PC-3 (cell line): ENCODE results near the gene SEC63. TPM values are rescaled to one million over a fixed set of nuclear protein-coding genes. Genes with fewer than 3 reads are reported as not detected.

Experiments
- ATAC-seq: fragments of 200-7000 bp; cut with Tn5 transposase; 2 replicates; pipeline ENCODE4 v1.9.1; 2020; ENCODE audit warnings: mild to moderate bottlenecking, moderate library complexity
- BruUV-seq: library from RNA; stranded (reverse); fragments of 400-500 nt; replicated peaks from 2 replicates; lab custom pipeline; 2021; lab: Mats Ljungman, UMichigan
- CTCF ChIA-PET: fragments of 300-600 bp; sonication (Branson Sonifier 250); formaldehyde crosslinking; loops from one replicate; lab custom pipeline; 2022; ENCODE audit warnings: antibody characterized with exemption; lab: Charles Lee
- POLR2A ChIA-PET: fragments of 300-600 bp; sonication (Branson Sonifier 250); formaldehyde crosslinking; loops from one replicate; lab custom pipeline; 2022; ENCODE audit warnings: antibody characterized with exemption; ENCODE audit not compliant: unreplicated experiment; lab: Charles Lee
- DNase-seq: peaks from one replicate; pipeline ENCODE4 v3.0.0-alpha.2; 2015
- H2AFZ ChIP-seq: fragments of 300-600 bp; sonication (generic); 2 replicates; pipeline ENCODE4 v1.6.0; 2016; ENCODE audit warnings: antibody characterized with exemption, low read length
- H3F3A ChIP-seq: fragments of 300-600 bp; sonication (generic); one replicate; pipeline ENCODE4 v1.6.0; 2017; ENCODE audit warnings: antibody characterized with exemption, low read length, control low read depth, mild to moderate bottlenecking; ENCODE audit not compliant: unreplicated experiment
- H3K27ac ChIP-seq: fragments of 300-600 bp; sonication (generic); 2 replicates; pipeline ENCODE4 v1.5.1; 2016; ENCODE audit warnings: mild to moderate bottlenecking, low read length
- H3K27me3 ChIP-seq: fragments of 300-600 bp; sonication (generic); 2 replicates; pipeline ENCODE4 v1.6.1; 2016; ENCODE audit warnings: low read length, mixed read lengths
- H3K36me3 ChIP-seq: fragments of 300-600 bp; sonication (generic); 2 replicates; pipeline ENCODE4 v1.6.1; 2016; ENCODE audit warnings: low read depth, mixed run types, low read length, mixed read lengths
- H3K4me1 ChIP-seq: fragments of 300-600 bp; sonication (generic); 2 replicates; pipeline ENCODE4 v1.5.1; 2016; ENCODE audit warnings: low read length; ENCODE audit not compliant: insufficient read depth
- H3K4me2 ChIP-seq: fragments of 300-600 bp; sonication (generic); 2 replicates; pipeline ENCODE4 v1.6.0; 2016; ENCODE audit warnings: low read length
- H3K4me3 ChIP-seq: fragments of 300-600 bp; sonication (generic); 2 replicates; pipeline ENCODE4 v1.5.1; 2016; ENCODE audit warnings: mild to moderate bottlenecking, low read length, mixed read lengths
- H3K79me2 ChIP-seq: fragments of 300-600 bp; sonication (generic); 2 replicates; pipeline ENCODE4 v1.6.1; 2017; ENCODE audit warnings: low read length, mixed read lengths
- H3K9ac ChIP-seq: fragments of 300-600 bp; sonication (generic); 2 replicates; pipeline ENCODE4 v1.6.0; 2016; ENCODE audit warnings: mild to moderate bottlenecking, low read length
- H3K9me2 ChIP-seq: fragments of 300-600 bp; sonication (generic); replicated peaks from 2 replicates; pipeline ENCODE4 v1.6.1; 2016; ENCODE audit warnings: mixed run types, low read length, mixed read lengths
- H3K9me3 ChIP-seq: fragments of 300-600 bp; sonication (generic); 2 replicates; pipeline ENCODE4 v1.6.1; 2016; ENCODE audit warnings: low read length, mixed read lengths
- H4K20me1 ChIP-seq: fragments of 300-600 bp; sonication (generic); 2 replicates; pipeline ENCODE4 v1.6.1; 2016; ENCODE audit warnings: low read length, mixed read lengths
- EZH2 ChIP-seq: fragments of 300-600 bp; sonication (generic); IDR thresholded peaks from one replicate; pipeline ENCODE4 v1.6.1; 2017; ENCODE audit warnings: antibody characterized with exemption, mild to moderate bottlenecking, low read length; ENCODE audit not compliant: unreplicated experiment
- EZH2phosphoT487 ChIP-seq: fragments of 300-600 bp; sonication (generic); IDR thresholded peaks from 2 replicates; pipeline ENCODE4 v1.6.1; 2018; ENCODE audit warnings: mild to moderate bottlenecking, antibody characterized with exemption, low read length, borderline replicate concordance
- intact Hi-C: fragments of 100-400 bp; cut with micrococcal nuclease; formaldehyde crosslinking; loops from 2 replicates; pipeline ENCODE4 v1.9.0; 2023
- total RNA-seq: library from RNA; depleted of rRNA; stranded (reverse); fragments of >200 nt; gene quantifications from 2 replicates; pipeline ENCODE4 v1.2.3, GENCODE V29; 2014
- TF ChIP-seq, protein P1 (sequence below): fragments of 300-600 bp; sonication (generic); conservative IDR thresholded peaks from 2 replicates; pipeline ENCODE4 v1.5.1; 2017; ENCODE audit warnings: antibody characterized with exemption, low read depth, mild to moderate bottlenecking, low read length

SEC63 gene
- total RNA-seq, 1 experiment from 2014 or later: 12.2 TPM

DNA sequence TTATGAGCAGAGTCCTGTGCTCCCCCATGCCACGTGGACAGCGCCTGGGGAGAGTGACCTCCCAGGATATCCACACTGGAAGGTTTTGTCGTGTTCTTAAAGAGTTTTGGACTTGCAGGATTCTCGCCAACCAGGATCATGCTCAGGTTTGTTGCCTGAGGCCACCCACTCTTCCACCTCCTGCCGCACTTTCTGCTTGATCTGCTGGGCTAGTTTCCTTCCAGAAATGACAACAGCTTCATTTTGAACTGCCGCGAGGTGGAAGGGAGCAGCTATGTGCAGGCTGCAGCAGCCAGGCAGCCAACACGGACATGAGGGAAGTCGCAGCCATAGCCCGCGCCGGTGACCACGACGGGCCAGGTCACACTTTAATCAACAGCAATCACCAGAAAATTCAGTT lies 27.7 kb upstream of the SEC63 start:
- H3K36me3 ChIP-seq: no peaks in the 10 kb centered on the region
- ChIA-PET CTCF (no interaction called here), POLR2A (no interaction called here)
- H3F3A ChIP-seq: no peaks in the 10 kb centered on the region
- BruUV-seq: no TSS peak
- H3K27me3 ChIP-seq: no peaks in the 10 kb centered on the region
- ATAC-seq: no peak
- H2AFZ ChIP-seq: no peak overlapping the region
- TF ChIP-seq, protein P1, sequence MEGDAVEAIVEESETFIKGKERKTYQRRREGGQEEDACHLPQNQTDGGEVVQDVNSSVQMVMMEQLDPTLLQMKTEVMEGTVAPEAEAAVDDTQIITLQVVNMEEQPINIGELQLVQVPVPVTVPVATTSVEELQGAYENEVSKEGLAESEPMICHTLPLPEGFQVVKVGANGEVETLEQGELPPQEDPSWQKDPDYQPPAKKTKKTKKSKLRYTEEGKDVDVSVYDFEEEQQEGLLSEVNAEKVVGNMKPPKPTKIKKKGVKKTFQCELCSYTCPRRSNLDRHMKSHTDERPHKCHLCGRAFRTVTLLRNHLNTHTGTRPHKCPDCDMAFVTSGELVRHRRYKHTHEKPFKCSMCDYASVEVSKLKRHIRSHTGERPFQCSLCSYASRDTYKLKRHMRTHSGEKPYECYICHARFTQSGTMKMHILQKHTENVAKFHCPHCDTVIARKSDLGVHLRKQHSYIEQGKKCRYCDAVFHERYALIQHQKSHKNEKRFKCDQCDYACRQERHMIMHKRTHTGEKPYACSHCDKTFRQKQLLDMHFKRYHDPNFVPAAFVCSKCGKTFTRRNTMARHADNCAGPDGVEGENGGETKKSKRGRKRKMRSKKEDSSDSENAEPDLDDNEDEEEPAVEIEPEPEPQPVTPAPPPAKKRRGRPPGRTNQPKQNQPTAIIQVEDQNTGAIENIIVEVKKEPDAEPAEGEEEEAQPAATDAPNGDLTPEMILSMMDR: no peak
- TF ChIP-seq EZH2phosphoT487: no peak
- TF ChIP-seq EZH2: no peak
- no peak overlapping the region for H3K9ac ChIP-seq
- no peaks in the 10 kb centered on the region for H3K4me1 ChIP-seq
- H3K9me2 ChIP-seq: no peaks in the 10 kb centered on the region
- no peak overlapping the region for H3K4me3 ChIP-seq
- no peak overlapping the region for H3K27ac ChIP-seq
- H3K79me2 ChIP-seq: no peaks in the 10 kb centered on the region
- intact Hi-C loops: no loop called here
- no peaks in the 10 kb centered on the region for H3K9me3 ChIP-seq
- no peak overlapping the region for H3K4me2 ChIP-seq
- no peaks in the 10 kb centered on the region for H4K20me1 ChIP-seq
- DNase-seq: no peak

DNA sequence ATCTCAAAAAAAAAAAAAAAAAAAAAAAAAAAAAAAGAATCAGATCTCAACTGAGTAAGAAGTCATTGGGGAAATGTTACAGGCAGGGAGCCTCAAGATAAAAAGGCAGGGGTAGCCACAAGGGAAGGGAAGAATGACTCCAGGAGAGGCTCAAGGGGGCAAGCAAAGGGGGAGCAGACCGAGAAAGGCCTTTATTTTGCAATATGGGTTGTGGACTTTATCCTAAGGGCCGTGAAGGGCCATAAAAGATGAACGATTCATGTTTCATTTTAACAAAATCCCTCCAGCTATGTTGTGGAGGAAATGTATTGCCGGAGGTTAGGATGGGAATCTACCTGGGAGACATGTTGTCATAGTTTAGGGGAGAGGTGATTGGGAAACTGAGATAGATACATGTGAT lies 25.8 kb upstream of the SEC63 start:
- no peaks in the 10 kb centered on the region for H3F3A ChIP-seq
- no peak overlapping the region for H3K4me2 ChIP-seq
- H3K9ac ChIP-seq: no peak overlapping the region
- no peaks in the 10 kb centered on the region for H3K36me3 ChIP-seq
- H3K4me1 ChIP-seq: no peaks in the 10 kb centered on the region
- CTCF ChIA-PET: no interaction called here
- POLR2A ChIA-PET: no interaction called here
- no peaks in the 10 kb centered on the region for H3K27me3 ChIP-seq
- no peaks in the 10 kb centered on the region for H3K9me2 ChIP-seq
- H2AFZ ChIP-seq: no peak overlapping the region
- ATAC-seq: no peak
- intact Hi-C loops: loop anchor here (5.0 kb wide), 1 partner anchor 543 kb away; no protein-coding TSS in a partner anchor
- H4K20me1 ChIP-seq: no peaks in the 10 kb centered on the region
- no peak overlapping the region for H3K27ac ChIP-seq
- no peak for TF ChIP-seq EZH2
- TF ChIP-seq EZH2phosphoT487: no peak
- TF ChIP-seq, protein P1: no peak
- no TSS peak for BruUV-seq
- H3K4me3 ChIP-seq: no peak overlapping the region
- H3K9me3 ChIP-seq: no peaks in the 10 kb centered on the region
- no peak for DNase-seq
- no peaks in the 10 kb centered on the region for H3K79me2 ChIP-seq

DNA sequence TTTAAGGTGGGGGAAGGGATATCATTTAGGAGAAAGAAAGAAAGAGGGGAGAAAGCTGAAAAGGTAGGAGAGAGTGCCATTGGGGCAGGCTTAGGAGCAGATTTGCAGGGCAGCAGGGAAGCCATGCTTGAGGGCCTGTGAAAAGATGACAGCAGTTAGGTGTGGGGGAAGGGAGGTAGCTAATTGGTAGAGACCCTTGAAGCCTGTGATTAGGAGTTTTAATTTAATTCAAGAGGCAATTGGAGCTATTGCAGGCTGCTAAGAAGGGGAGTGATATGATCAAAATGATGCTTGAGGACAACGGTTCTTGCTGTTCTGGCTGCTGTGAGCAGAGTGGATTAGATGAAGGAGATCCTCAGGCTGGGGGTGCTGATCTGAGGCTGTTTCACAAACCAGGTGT lies 24.5 kb upstream of the SEC63 start:
- no peaks in the 10 kb centered on the region for H3K4me1 ChIP-seq
- H3K9ac ChIP-seq: no peak overlapping the region
- no peaks in the 10 kb centered on the region for H3K79me2 ChIP-seq
- ATAC-seq: no peak
- CTCF ChIA-PET: no interaction called here
- no TSS peak for BruUV-seq
- H3F3A ChIP-seq: no peaks in the 10 kb centered on the region
- no peak overlapping the region for H2AFZ ChIP-seq
- TF ChIP-seq, protein P1: no peak
- TF ChIP-seq EZH2phosphoT487 (no peak), EZH2 (no peak)
- no peak for DNase-seq
- H3K27me3 ChIP-seq: no peaks in the 10 kb centered on the region
- no peaks in the 10 kb centered on the region for H3K9me2 ChIP-seq
- POLR2A ChIA-PET: no interaction called here
- no peak overlapping the region for H3K4me3 ChIP-seq
- intact Hi-C loops: loop anchor here (5.0 kb wide), 1 partner anchor 545 kb away; no protein-coding TSS in a partner anchor
- H3K36me3 ChIP-seq: no peaks in the 10 kb centered on the region
- no peaks in the 10 kb centered on the region for H4K20me1 ChIP-seq
- H3K9me3 ChIP-seq: no peaks in the 10 kb centered on the region
- no peak overlapping the region for H3K4me2 ChIP-seq
- H3K27ac ChIP-seq: no peak overlapping the region
